NCI-H446 (cell line): Measurements from ENCODE around the gene OTUD3.
A peak's percentile ranks its signal among the peaks of the same experiment; 100 is the strongest.
"Not testable (repeated sequence)": the region's sequence is repeated elsewhere in the genome, so short reads cannot be mapped to it uniquely, and the experiment has no call there.

ENCODE experiments used
- DNase-seq, 2 experiments: peaks; one replicate each; lab custom pipeline; 2025; lab: John Stamatoyannopoulos, UW

OTUD3 gene

DNA sequence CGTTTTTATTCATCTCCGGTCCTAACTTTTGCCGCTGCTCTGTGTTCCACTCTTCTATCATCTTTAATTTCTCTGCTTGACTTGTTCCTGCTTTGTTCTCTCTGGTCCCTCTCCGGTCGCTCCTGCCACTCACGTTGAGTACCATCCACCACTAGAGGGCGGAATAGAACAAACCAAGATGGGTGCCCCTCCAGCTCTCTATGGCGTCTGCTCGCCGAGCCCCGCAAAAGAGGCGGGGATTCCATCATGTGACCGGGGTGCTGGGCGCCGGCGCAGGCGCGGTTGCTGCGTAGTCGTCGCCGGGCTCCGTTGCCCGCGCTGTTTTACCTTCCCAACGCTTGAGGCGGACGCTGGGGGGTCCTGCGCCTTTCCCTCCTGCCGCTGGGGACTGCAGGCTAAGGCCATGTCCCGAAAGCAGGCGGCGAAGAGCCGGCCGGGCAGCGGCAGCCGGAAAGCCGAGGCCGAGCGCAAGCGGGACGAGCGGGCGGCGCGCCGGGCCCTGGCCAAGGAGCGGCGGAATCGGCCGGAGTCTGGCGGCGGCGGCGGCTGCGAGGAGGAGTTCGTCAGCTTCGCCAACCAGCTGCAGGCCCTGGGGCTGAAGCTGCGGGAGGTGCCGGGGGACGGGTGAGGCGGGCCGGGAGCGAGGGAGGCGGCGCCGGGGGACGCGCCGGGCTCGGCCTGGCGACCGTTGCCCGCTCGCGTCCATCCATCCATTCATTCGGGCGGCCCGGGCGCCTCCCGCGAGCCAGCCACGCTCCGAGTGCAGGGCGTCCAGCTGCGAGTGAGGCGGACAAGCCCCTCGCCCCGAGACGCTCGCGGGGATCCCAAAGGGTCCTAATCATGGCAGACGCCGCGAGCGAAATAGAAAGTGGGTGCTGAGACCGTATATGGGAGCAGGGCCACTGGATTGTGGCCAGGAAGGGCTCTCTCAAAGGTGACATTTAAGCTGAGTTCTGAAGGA lies at the start of gene OTUD3:
OTUD3 (plus strand) TSS at position 285 of the 961 bp plus-strand sequence; CDS start at position 404, 119 bp downstream.
- peak; percentile 99 for DNase-seq

GRCh38 chr1:19835578-19835977 lies 46.6 kb upstream of the OTUD3 start:
- DNase-seq: no peak

GRCh38 chr1:19837866-19838265 lies 44.3 kb upstream of the OTUD3 start:
- no peak for DNase-seq

DNA sequence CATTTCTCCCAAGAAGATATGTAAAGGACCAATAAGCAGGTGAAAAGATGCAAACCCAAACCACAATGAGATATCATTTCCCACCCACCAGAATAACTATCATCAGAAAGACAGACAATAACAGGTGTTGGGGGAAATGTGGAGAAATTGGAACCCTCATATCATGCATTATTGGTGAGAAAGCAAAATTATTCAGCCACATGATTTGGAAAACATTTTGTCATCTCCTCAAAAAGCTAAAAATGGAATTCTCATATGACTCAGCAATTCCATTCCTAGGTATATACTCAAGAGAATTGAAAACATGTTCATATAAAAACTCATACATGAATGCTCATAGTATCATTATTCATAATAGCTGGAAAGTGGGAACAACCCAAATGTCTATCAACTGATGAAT lies 42.0 kb upstream of the OTUD3 start:
- no peak for DNase-seq

DNA sequence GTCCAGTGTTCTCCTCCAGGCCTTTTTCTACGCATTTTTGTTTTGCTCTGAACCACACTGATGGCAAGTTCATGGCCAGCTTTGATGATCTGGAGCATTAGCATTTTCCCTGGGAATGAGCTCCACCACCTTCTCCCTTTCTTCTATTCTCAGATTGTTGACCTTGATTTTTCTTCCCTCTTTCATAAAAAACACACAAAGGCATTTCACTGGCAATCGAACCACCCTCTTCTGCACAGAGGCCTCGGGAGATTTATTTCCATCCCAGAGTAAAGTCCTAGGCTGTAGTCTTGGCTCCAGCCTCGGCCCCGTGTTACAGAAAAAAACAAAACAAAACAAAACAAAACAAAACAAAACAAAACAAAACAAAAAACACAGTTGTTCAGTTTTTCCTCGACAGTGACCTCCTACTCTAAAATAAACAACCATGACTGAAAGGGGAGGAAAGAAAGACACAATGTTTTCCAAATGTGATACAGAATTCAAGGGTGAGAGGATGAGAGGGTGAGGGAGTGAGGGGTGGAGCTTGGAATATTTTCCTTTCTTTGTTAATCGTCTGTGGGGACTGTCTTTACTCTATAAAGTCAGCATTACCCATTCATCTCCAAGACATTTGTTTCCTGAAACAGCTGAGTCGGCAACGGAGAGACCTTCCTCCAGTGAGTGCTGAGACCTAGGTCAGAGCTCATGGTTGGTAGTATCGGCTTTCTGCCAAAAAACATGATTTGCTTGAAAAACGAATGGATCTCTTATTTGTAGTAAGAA lies 37.3 kb upstream of the OTUD3 start:
- DNase-seq: no peak

- DNase-seq: no peak
These were observed 36.6 kb upstream of the OTUD3 start for GRCh38 chr1:19845555-19845954.

DNA sequence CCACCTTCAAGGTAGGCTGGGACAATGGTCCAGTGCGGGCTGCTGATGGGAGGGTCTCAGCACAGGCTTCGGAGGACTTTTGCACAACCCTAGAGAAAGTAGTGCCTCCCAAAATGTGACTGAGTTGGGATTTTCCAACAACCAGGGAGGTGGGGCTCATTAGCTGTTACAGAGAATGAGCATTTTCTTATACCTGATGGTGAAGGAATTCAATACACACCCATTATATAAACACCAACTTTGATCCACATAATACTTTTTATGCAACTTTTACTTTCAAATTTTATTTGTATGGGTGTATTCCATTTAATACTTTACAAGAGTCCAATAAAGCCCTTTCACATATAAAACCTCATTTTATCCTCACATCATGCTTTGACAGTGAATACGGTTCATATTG lies 35.9 kb upstream of the OTUD3 start:
- no peak for DNase-seq

GRCh38 chr1:19847334-19847733 lies 34.9 kb upstream of the OTUD3 start:
- not testable (repeated sequence) for DNase-seq

- DNase-seq: not testable (repeated sequence)
These were observed 32.9 kb upstream of the OTUD3 start for GRCh38 chr1:19849307-19849706.

GRCh38 chr1:19850214-19850613 lies 32.0 kb upstream of the OTUD3 start:
- DNase-seq: no peak

DNA sequence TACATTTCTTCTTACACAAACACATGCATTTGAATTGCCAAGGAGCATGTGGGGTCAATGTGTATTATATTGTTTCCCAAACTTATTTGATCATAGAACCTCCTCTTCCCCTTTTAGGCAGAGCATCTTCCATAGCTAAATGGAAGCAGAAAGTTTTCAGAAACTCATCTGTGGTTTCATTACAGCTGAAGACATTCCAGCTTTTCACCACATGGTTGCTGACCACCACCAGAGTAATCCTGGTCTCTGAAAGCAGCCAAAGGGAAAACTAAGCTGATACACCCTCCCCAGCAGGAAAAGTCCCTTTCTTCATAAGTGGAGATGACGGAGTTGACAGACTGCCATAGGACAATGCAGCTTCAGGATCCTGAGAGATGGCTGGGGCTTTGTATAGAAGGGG lies 30.2 kb upstream of the OTUD3 start:
- DNase-seq: no peak

- no peak for DNase-seq
These were observed 27.3 kb upstream of the OTUD3 start for GRCh38 chr1:19854866-19855265.

DNA sequence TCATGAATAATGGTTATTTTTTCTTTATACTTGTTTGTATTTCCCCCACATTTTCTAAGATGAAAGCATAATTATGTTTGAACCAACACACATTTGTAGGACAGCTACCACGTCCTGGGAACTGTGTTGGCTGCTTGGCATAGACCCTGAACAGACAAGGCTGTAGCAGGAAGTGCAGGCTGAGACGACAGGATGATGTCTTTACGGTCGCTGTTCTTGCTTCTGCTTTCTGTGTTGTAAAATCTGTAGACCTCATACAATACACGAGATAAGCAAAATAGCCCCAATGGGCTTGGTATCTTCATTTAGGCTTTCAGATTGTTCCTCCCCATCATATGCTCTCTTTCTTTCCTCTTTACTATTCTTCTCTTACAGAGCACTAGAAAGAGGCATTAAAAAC lies 23.3 kb upstream of the OTUD3 start:
- no peak for DNase-seq

GRCh38 chr1:19859876-19860275 lies 22.3 kb upstream of the OTUD3 start:
- no peak for DNase-seq

GRCh38 chr1:19860418-19860817 lies 21.8 kb upstream of the OTUD3 start:
- DNase-seq: no peak

DNA sequence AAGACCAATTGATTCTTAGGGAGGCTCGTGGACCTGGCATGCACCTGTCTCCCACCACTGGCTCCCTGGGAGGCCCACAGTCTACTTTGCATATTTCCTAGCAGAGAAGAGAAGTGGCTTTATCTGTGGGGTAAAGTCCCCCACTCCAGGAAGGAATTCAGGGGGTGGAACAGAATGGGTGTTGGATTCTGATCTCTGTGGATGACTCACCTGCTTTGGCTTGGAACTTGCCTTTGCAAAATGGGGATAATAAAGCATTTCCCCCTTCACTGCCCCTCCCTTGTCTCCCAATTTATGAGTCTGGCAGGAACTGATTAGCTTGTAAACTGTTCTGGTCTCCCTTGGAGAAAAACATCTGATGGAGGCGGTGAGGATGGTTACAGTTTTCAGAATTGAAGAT lies 21.2 kb upstream of the OTUD3 start:
- DNase-seq: no peak

- DNase-seq: no peak
These were observed 20.2 kb upstream of the OTUD3 start for GRCh38 chr1:19861842-19862530.

DNA sequence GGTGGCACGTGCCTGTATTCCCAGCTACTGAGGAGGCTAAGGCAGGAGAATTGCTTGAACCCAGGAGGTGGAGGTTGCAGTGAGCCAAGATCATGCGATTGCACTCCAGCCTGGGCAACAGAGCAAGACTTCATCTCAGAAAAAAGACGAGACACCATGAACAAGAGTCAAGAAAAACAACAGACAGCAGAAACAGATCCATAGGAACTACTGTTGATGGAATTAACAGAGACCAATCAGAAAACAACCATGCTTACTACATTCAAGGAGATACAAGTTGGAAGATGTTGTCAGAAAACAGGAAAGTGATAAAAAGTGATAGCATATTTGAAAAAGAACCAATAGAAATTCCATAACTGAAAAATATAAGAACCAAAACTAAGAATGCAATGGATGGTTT lies 19.3 kb upstream of the OTUD3 start:
- no peak for DNase-seq

- no peak for DNase-seq
These were observed 17.5 kb upstream of the OTUD3 start for GRCh38 chr1:19864570-19865160.

DNA sequence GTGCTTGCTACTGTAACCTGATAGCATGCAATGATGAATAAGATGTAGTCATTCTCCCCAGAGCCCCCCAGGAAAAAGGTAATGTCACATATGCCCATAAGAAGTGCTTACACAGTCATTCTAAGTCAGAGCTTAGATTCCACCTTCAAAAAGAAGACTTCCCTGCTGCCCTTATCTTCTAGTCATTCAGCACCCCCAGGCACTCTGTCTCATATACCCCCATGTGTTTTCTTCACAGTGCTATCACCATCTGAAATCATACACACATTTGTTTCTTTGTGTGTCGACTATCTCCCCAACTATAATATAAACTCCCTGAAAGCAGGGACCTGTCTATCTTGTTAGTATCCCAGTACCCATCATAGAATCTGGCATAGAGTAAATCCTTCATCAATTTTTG lies 16.2 kb upstream of the OTUD3 start:
- no peak for DNase-seq

DNA sequence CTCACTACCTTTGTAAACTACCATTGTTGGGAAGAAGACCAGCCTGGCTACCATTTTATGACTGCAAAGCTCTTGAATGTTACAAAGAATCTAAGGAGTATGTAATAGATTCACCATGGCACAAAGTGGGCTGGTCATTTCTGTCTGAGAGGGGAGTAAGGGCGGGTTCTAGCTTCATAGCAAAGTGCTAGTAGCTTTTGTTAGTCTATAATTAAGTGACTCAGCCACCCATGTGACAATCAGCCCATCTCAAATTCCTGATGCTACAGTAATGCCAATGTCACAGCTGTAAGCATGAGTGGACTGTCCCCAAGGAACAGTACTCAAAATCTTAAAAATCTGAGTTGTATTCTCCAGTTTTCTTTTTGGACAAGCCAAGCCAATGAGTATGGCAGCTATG lies 15.4 kb upstream of the OTUD3 start:
- no peak for DNase-seq

GRCh38 chr1:19868575-19868974 lies 13.6 kb upstream of the OTUD3 start:
- DNase-seq: not testable (repeated sequence)
